Measurements from ENCODE around the gene KANK4. TPM values are rescaled to one million over a fixed set of nuclear protein-coding genes. Genes with fewer than 3 reads are reported as not detected.

Gene KANK4
- total RNA-seq, 1 experiment from 2014 or later, result 1.7 TPM

GRCh38 chr1:62271948-62272728, 47.1 kb downstream of the KANK4 start:
- ChIA-PET POLR2A (ENCODE audit: unreplicated experiment) (interaction anchor here (0.6 kb wide), 1 partner anchor 635 kb away, joined by 3 read pairs; no protein-coding TSS in a partner anchor), CTCF (no interaction called here)
- TF ChIP-seq EZH2 (IDR thresholded peaks at IDR 0.05; ENCODE audit: low read depth), result no peak
- no peak for TF ChIP-seq CTCF (conservative IDR thresholded peaks at IDR 0.05)
- Histone ChIP-seq H3K79me2 (ENCODE audit: low read depth) (no peaks in the 10 kb centered on the region), H3F3A (ENCODE audit: insufficient read depth, low read depth) (no peaks in the 10 kb centered on the region; the same call in 1 of the 2 replicates), H3K9me2 (ENCODE audit: insufficient read depth) (no peaks in the 10 kb centered on the region), H3K27ac (no peak overlapping the region), H2AFZ (no peak overlapping the region), H3K4me1 (replicated peaks; ENCODE audit: insufficient read depth) (peaks cover 6% of the 10 kb centered on the region; the same call in 1 of the 2 replicates), H3K4me2 (no peak overlapping the region), H3K4me3 (no peak overlapping the region), H3K36me3 (ENCODE audit: low read depth) (no peaks in the 10 kb centered on the region), H3K27me3 (ENCODE audit: insufficient read depth, low read depth) (no peaks in the 10 kb centered on the region), H4K20me1 (ENCODE audit: insufficient read depth) (no peaks in the 10 kb centered on the region), H3K9me3 (ENCODE audit: insufficient read depth, low read depth) (no peaks in the 10 kb centered on the region)
- intact Hi-C loops (cut with micrococcal nuclease; ENCODE audit: unreplicated experiment), result no loop called here
- DNase-seq, result no peak
- no TSS peak for BruUV-seq (replicated peaks)

DNA sequence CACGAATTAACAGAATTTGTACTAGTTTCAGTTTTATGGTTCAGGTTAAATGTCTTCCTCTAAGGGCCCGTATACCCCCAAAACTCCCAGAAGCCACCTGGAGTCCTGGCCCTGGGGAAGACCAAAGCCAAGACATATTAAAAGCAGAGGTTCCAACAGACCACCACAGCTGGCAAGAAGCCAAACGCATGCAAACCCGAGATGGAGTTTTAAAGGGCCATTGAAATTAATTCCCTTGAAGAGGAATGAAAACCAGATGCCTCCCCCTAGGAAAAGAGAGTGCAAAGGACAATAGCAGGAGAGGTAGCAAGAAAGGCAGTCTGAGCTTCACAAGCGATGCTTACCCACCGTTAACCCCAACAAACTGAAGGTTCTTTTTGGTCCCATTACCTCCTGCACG, 48.1 kb downstream of the KANK4 start:
- CTCF ChIA-PET, result no interaction called here
- H3K36me3 ChIP-seq (ENCODE audit: low read depth), result no peaks in the 10 kb centered on the region
- H3K9me3 ChIP-seq (ENCODE audit: insufficient read depth, low read depth), result no peaks in the 10 kb centered on the region
- H3K27me3 ChIP-seq (ENCODE audit: insufficient read depth, low read depth), result no peaks in the 10 kb centered on the region
- intact Hi-C loops (cut with micrococcal nuclease; ENCODE audit: unreplicated experiment), result no loop called here
- H4K20me1 ChIP-seq (ENCODE audit: insufficient read depth), result no peaks in the 10 kb centered on the region
- H3K9me2 ChIP-seq (ENCODE audit: insufficient read depth), result no peaks in the 10 kb centered on the region
- H3K4me1 ChIP-seq (replicated peaks; ENCODE audit: insufficient read depth), result peaks cover 6% of the 10 kb centered on the region; the same call in 1 of the 2 replicates
- H3K4me3 ChIP-seq, result no peak overlapping the region
- H3K27ac ChIP-seq, result no peak overlapping the region
- BruUV-seq (replicated peaks), result no TSS peak
- H3F3A ChIP-seq (ENCODE audit: insufficient read depth, low read depth), result no peaks in the 10 kb centered on the region; the same call in 1 of the 2 replicates
- TF ChIP-seq CTCF (conservative IDR thresholded peaks at IDR 0.05) (no peak), EZH2 (IDR thresholded peaks at IDR 0.05; ENCODE audit: low read depth) (no peak)
- DNase-seq, result no peak
- POLR2A ChIA-PET (ENCODE audit: unreplicated experiment), result no interaction called here
- 0 out of 2 replicates have a peak overlapping the region, but pooled peaks have one; percentile 6 for H3K4me2 ChIP-seq
- no peaks in the 10 kb centered on the region for H3K79me2 ChIP-seq (ENCODE audit: low read depth)
- no peak overlapping the region for H2AFZ ChIP-seq

GRCh38 chr1:62269851-62270495, 49.3 kb downstream of the KANK4 start:
- DNase-seq, result no peak
- ChIA-PET POLR2A (ENCODE audit: unreplicated experiment) (interaction anchor here (0.5 to 0.7 kb wide), 2 partner anchors 9 to 95 kb away, joined by 7 to 10 read pairs; no protein-coding TSS in a partner anchor), CTCF (no interaction called here)
- no peaks in the 10 kb centered on the region for H3K79me2 ChIP-seq (ENCODE audit: low read depth)
- BruUV-seq (replicated peaks), result no TSS peak
- intact Hi-C loops (cut with micrococcal nuclease; ENCODE audit: unreplicated experiment), result no loop called here
- peaks cover 6% of the 10 kb centered on the region; the same call in 1 of the 2 replicates for H3K4me1 ChIP-seq (replicated peaks; ENCODE audit: insufficient read depth)
- H3K36me3 ChIP-seq (ENCODE audit: low read depth), result no peaks in the 10 kb centered on the region
- TF ChIP-seq CTCF (conservative IDR thresholded peaks at IDR 0.05) (no peak), EZH2 (IDR thresholded peaks at IDR 0.05; ENCODE audit: low read depth) (no peak)
- no peak overlapping the region for H3K4me3 ChIP-seq
- H3K9me2 ChIP-seq (ENCODE audit: insufficient read depth), result no peaks in the 10 kb centered on the region
- H3K9me3 ChIP-seq (ENCODE audit: insufficient read depth, low read depth), result no peaks in the 10 kb centered on the region
- H3K27ac ChIP-seq, result no peak overlapping the region
- no peaks in the 10 kb centered on the region for H4K20me1 ChIP-seq (ENCODE audit: insufficient read depth)
- no peaks in the 10 kb centered on the region for H3K27me3 ChIP-seq (ENCODE audit: insufficient read depth, low read depth)
- no peaks in the 10 kb centered on the region; the same call in 1 of the 2 replicates for H3F3A ChIP-seq (ENCODE audit: insufficient read depth, low read depth)
- H3K4me2 ChIP-seq, result no peak overlapping the region
- H2AFZ ChIP-seq, result no peak overlapping the region
